Bronchial epithelial cell (primary cell): ENCODE measurements around the gene NFE2L2. TPM values are rescaled to one million over a fixed set of nuclear protein-coding genes. Genes with fewer than 3 reads are reported as not detected.

Experiments
- DNase-seq: peaks from one replicate; pipeline ENCODE4 v3.0.0-alpha.2; 2010; ENCODE audit warnings: low read depth
- FAIRE-seq: peaks from 2 replicates; lab custom pipeline; 2011; peaks lifted over from hg19 to GRCh38; lab: Jason Lieb, UNC
- H3K27me3 ChIP-seq: 2 replicates; pipeline ENCODE4 v1.5.1; 2011; ENCODE audit warnings: low read length; ENCODE audit not compliant: control insufficient read depth, insufficient read depth
- H3K36me3 ChIP-seq: 2 replicates; pipeline ENCODE4 v1.5.1; 2011; ENCODE audit warnings: low read length; ENCODE audit not compliant: control insufficient read depth, insufficient read depth
- H3K4me3 ChIP-seq: 2 replicates; pipeline ENCODE4 v1.5.1; 2011; ENCODE audit warnings: mild to moderate bottlenecking, low read depth, low read length, control low read depth
- CTCF ChIP-seq: IDR thresholded peaks from 2 replicates; pipeline ENCODE4 v1.5.1; 2011; ENCODE audit warnings: mild to moderate bottlenecking, moderate library complexity, low read length, control low read depth, inconsistent platforms; ENCODE audit not compliant: insufficient read depth, severe bottlenecking
- total RNA-seq: library from RNA; depleted of rRNA; stranded (reverse); fragments of >200 nt; gene quantifications from 2 replicates; pipeline ENCODE4 v1.2.1, GENCODE V29; 2014

NFE2L2 gene
- total RNA-seq, 1 donor from 2014 or later: 64.5 TPM

- TF ChIP-seq CTCF: no peak
- FAIRE-seq (no peak), DNase-seq (no peak)
- peaks cover 14% of the 10 kb centered on the region for H3K36me3 ChIP-seq
- H3K27me3 ChIP-seq: no peaks in the 10 kb centered on the region
- H3K4me3 ChIP-seq: no peak overlapping the region
These were observed 47.2 kb downstream of the NFE2L2 start for GRCh38 chr2:177217247-177217843.

GRCh38 chr2:177212891-177213856 lies 51.4 kb downstream of the NFE2L2 start:
- H3K4me3 ChIP-seq: peak overlapping the region; percentile 78
- no peak for TF ChIP-seq CTCF
- DNase-seq (peak; percentile 69), FAIRE-seq (no peak)
- H3K36me3 ChIP-seq: peaks cover 5% of the 10 kb centered on the region
- no peaks in the 10 kb centered on the region for H3K27me3 ChIP-seq

GRCh38 chr2:177212106-177212890 lies 52.2 kb downstream of the NFE2L2 start, which contains the start of gene HNRNPA3:
Gene HNRNPA3, plus strand, starts transcription at chr2:177212794. Its CDS starts 6 bp downstream, at chr2:177212800.
- no peaks in the 10 kb centered on the region for H3K27me3 ChIP-seq
- H3K4me3 ChIP-seq: peak within 1 kb of the TSS; percentile 78
- peak; percentile 94 for DNase-seq
- FAIRE-seq: no peak
- H3K36me3 ChIP-seq: peaks cover 3% of the 10 kb centered on the region
- peak; percentile 2 for TF ChIP-seq CTCF

- TF ChIP-seq CTCF: no peak
- H3K27me3 ChIP-seq: no peaks in the 10 kb centered on the region
- DNase-seq (no peak), FAIRE-seq (no peak)
- peak overlapping the region; percentile 48 for H3K4me3 ChIP-seq
- H3K36me3 ChIP-seq: peaks cover 2% of the 10 kb centered on the region
These were observed 52.9 kb downstream of the NFE2L2 start for GRCh38 chr2:177211576-177212105.

- no peak for TF ChIP-seq CTCF
- FAIRE-seq (no peak), DNase-seq (no peak)
- Histone ChIP-seq H3K36me3 (no peaks in the 10 kb centered on the region), H3K4me3 (peak overlapping the region; percentile 48), H3K27me3 (no peaks in the 10 kb centered on the region)
These were observed 53.4 kb downstream of the NFE2L2 start for GRCh38 chr2:177211169-177211568.
